Fibroblast of lung (primary cell): Measurements from ENCODE around the gene IL17REL. TPM values are rescaled to one million over a fixed set of nuclear protein-coding genes. Genes with fewer than 3 reads are reported as not detected.

ENCODE experiments used
- DNase-seq, 2 donors: peaks; one replicate each; pipeline versions ENCODE4 v3.0.0 to v3.0.0-alpha.2; 2010; ENCODE audit warnings: low read depth in 2 of 2
- H2AFZ ChIP-seq: 2 replicates; pipeline ENCODE4 v1.5.1; 2012; ENCODE audit warnings: low read length, control low read depth, inconsistent platforms
- H3K27ac ChIP-seq: 2 replicates; pipeline ENCODE4 v1.5.1; 2011; ENCODE audit warnings: low read length, control low read depth; ENCODE audit not compliant: insufficient read depth
- H3K27me3 ChIP-seq: 2 replicates; pipeline ENCODE4 v1.5.1; 2011; ENCODE audit warnings: mild to moderate bottlenecking, low read length; ENCODE audit not compliant: control insufficient read depth, insufficient read depth
- H3K36me3 ChIP-seq: 2 replicates; pipeline ENCODE4 v1.5.1; 2011; ENCODE audit warnings: low read length; ENCODE audit not compliant: control insufficient read depth, insufficient read depth
- H3K4me1 ChIP-seq: 2 replicates; pipeline ENCODE4 v1.5.1; 2011; ENCODE audit warnings: low read length; ENCODE audit not compliant: control insufficient read depth, insufficient read depth; ENCODE audit errors: extremely low read depth
- H3K4me2 ChIP-seq: 2 replicates; pipeline ENCODE4 v1.5.1; 2011; ENCODE audit warnings: low read length, control low read depth; ENCODE audit not compliant: insufficient read depth; ENCODE audit errors: extremely low read depth
- H3K4me3 ChIP-seq, 4 experiments: fragments of 200-600 bp in 1 of 4; sonication (generic) in 1 of 4; replicated peaks in 1 of 4; 2 replicates each; pipeline ENCODE4 v1.5.1; 2011 to 2016; ENCODE audit warnings: low read length in 4 of 4, low read depth in 3 of 4, mild to moderate bottlenecking in 3 of 4, control low read depth in 2 of 4, inconsistent platforms in 1 of 4, mixed read lengths in 1 of 4; ENCODE audit not compliant: insufficient read depth in 1 of 4; ENCODE audit errors: control extremely low read depth in 1 of 4
- H3K79me2 ChIP-seq: 2 replicates; pipeline ENCODE4 v1.5.1; 2012; ENCODE audit warnings: mild to moderate bottlenecking, low read length, inconsistent platforms; ENCODE audit not compliant: control insufficient read depth, insufficient read depth
- H3K9ac ChIP-seq: 2 replicates; pipeline ENCODE4 v1.5.1; 2011; ENCODE audit warnings: mild to moderate bottlenecking, low read length, control low read depth; ENCODE audit not compliant: insufficient read depth
- H3K9me3 ChIP-seq: 2 replicates; pipeline ENCODE4 v1.5.1; 2012; ENCODE audit warnings: low read depth, low read length; ENCODE audit not compliant: control insufficient read depth, insufficient read depth
- H4K20me1 ChIP-seq: 2 replicates; pipeline ENCODE4 v1.5.1; 2011; ENCODE audit warnings: low read length; ENCODE audit not compliant: control insufficient read depth, insufficient read depth; ENCODE audit errors: extremely low read depth
- EZH2 ChIP-seq: IDR thresholded peaks from 2 replicates; pipeline ENCODE4 v1.5.1; 2012; ENCODE audit warnings: low read length, control low read depth, mild to moderate bottlenecking; ENCODE audit errors: missing control alignments
- polyA plus RNA-seq, 2 donors: library from polyadenylated mRNA; depleted of rRNA in 1 of 2; stranded (reverse) in 1 of 2; unstranded in 1 of 2; fragments of >200 nt; gene quantifications; 2 replicates each; pipeline ENCODE4 v1.2.1, GENCODE V29; 2011 to 2012; ENCODE audit warnings: missing spikeins in 1 of 2
- total RNA-seq: library from RNA; depleted of rRNA; stranded (reverse); fragments of >200 nt; gene quantifications from 2 replicates; pipeline ENCODE4 v1.2.1, GENCODE V29; 2014
- TF ChIP-seq, protein P1 (sequence below), 2 donors: IDR thresholded peaks in 1 of 2; conservative IDR thresholded peaks in 1 of 2; 1 replicate in 1 of 2; 2 replicates in 1 of 2; pipeline ENCODE4 v1.5.1; 2011 to 2012; ENCODE audit warnings: low read length in 2 of 2, control low read depth in 1 of 2, inconsistent platforms in 1 of 2, low read depth in 1 of 2, mild to moderate bottlenecking in 1 of 2

IL17REL gene
- total and polyA plus RNA-seq, 2 donors (not counting 1 experiment from before 2014, with no cell fraction given): under 0.01 TPM; not detected in 1

DNA sequence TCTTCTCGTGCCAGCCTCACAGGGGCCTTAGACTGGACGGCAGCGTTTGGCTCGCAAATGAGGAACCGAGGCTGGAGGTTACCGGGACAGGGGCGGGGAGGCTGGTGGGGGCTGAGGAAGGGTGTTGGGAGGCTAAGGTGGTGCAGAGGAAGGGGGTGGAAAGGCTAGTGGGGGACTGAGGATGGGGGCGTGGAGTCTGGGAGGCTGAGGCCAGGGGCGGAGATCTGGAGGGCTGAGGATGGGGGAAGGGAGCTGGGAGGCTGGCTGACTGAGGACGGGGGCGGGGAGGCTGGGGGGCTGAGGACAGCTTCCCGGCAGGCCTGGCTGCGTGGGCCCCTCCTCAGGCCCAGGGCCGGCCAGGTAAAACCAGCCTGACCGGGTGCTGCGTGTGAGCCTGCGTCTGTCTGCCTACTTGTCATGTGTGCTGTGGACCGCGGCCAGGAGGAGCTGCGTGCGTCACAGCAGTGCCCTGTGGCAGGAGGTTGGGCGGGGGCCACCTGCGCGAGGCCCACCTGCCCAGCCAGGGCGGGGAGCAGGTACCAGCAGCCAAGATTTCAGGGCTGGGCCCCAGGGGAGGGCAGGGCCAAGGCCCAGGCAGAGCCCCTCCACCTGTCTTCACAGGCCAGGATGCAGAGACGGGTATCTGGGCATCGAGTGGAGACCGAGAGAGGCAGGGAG, 61.4 kb downstream of the IL17REL start:
- no peak overlapping the region for H3K27ac ChIP-seq
- H3K79me2 ChIP-seq: no peaks in the 10 kb centered on the region
- no peaks in the 10 kb centered on the region for H3K9me3 ChIP-seq
- H4K20me1 ChIP-seq: no peaks in the 10 kb centered on the region
- no peaks in the 10 kb centered on the region for H3K36me3 ChIP-seq
- no peaks in the 10 kb centered on the region for H3K27me3 ChIP-seq
- H3K4me3 ChIP-seq: no peak overlapping the region
- peaks cover 14% of the 10 kb centered on the region for H3K4me1 ChIP-seq
- no peak overlapping the region for H3K4me2 ChIP-seq
- DNase-seq: no peak
- H3K9ac ChIP-seq: no peak overlapping the region
- TF ChIP-seq, protein P1, sequence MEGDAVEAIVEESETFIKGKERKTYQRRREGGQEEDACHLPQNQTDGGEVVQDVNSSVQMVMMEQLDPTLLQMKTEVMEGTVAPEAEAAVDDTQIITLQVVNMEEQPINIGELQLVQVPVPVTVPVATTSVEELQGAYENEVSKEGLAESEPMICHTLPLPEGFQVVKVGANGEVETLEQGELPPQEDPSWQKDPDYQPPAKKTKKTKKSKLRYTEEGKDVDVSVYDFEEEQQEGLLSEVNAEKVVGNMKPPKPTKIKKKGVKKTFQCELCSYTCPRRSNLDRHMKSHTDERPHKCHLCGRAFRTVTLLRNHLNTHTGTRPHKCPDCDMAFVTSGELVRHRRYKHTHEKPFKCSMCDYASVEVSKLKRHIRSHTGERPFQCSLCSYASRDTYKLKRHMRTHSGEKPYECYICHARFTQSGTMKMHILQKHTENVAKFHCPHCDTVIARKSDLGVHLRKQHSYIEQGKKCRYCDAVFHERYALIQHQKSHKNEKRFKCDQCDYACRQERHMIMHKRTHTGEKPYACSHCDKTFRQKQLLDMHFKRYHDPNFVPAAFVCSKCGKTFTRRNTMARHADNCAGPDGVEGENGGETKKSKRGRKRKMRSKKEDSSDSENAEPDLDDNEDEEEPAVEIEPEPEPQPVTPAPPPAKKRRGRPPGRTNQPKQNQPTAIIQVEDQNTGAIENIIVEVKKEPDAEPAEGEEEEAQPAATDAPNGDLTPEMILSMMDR (conservative IDR thresholded peaks at IDR 0.05 in 1 of 2, IDR thresholded peaks at IDR 0.05 in 1 of 2; ENCODE audit: low read depth in 1 of 2, low read length in 2 of 2): no peak
- no peak for TF ChIP-seq EZH2
- H2AFZ ChIP-seq: no peak overlapping the region

DNA sequence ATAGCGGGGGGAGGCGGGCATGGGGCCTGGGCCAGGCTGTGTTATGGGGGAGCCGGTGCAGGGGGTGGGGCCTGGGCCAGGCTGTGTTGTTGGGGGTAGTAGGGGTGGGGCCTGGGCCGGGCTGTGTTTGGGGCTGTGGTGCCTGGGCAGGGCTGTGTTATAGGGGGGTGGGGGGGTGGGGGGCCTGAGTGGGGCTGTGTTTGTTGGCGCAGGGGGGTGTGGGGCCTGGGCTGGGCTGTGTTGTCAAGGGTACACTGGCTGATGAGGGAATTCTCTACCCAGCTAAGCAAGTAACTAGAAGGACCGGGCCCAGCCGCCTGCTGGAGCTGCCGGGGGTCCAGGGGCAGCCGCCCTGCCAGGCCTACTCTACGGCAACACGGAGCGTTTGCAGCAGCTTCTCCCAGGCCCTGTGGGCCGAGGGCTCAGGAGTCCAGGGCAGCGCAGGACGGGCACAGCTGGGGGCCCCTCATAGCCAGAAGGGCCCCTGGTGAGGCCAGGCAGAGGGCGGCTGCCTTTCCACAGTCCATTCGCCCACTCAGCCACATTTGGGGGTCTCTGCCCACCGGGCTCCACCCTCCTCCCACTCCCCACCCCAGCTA, 62.1 kb downstream of the IL17REL start:
- Histone ChIP-seq H3K9me3 (no peaks in the 10 kb centered on the region), H3K36me3 (no peaks in the 10 kb centered on the region), H3K4me3 (no peak overlapping the region), H3K4me1 (peaks cover 14% of the 10 kb centered on the region), H3K27ac (no peak overlapping the region), H2AFZ (no peak overlapping the region), H3K9ac (no peak overlapping the region), H3K4me2 (no peak overlapping the region), H4K20me1 (no peaks in the 10 kb centered on the region), H3K79me2 (no peaks in the 10 kb centered on the region), H3K27me3 (no peaks in the 10 kb centered on the region)
- TF ChIP-seq EZH2: no peak
- TF ChIP-seq, protein P1 (conservative IDR thresholded peaks at IDR 0.05 in 1 of 2, IDR thresholded peaks at IDR 0.05 in 1 of 2; ENCODE audit: low read depth in 1 of 2, low read length in 2 of 2): no peak
- DNase-seq: no peak

DNA sequence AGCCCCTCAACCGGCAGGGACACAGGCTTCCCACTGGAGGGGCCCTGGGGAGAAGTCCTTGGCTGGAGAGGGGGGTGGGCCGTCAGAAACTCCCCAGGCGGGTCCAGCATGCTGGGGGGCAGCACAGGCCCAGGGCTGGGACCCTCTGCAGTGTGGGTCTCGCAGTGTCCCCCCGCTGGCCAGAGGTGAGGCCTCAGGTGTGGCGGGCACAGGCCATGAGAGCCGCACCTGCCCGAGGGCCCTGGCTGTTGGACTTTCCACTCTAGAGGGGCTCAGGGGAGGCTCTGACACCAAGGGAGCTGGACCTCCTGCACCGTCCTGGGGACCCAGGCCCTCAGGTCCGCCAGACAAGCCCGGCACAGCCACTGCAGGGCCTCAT, 62.7 kb downstream of the IL17REL start:
- no peaks in the 10 kb centered on the region for H3K27me3 ChIP-seq
- H3K79me2 ChIP-seq: no peaks in the 10 kb centered on the region
- no peak overlapping the region for H3K9ac ChIP-seq
- no peak for DNase-seq
- H3K4me3 ChIP-seq: no peak overlapping the region
- H3K9me3 ChIP-seq: no peaks in the 10 kb centered on the region
- H3K4me1 ChIP-seq: peaks cover 14% of the 10 kb centered on the region
- no peak overlapping the region for H3K4me2 ChIP-seq
- no peak overlapping the region for H2AFZ ChIP-seq
- no peak overlapping the region for H3K27ac ChIP-seq
- TF ChIP-seq, protein P1 (conservative IDR thresholded peaks at IDR 0.05 in 1 of 2, IDR thresholded peaks at IDR 0.05 in 1 of 2; ENCODE audit: low read depth in 1 of 2, low read length in 2 of 2): no peak
- TF ChIP-seq EZH2: no peak
- no peaks in the 10 kb centered on the region for H4K20me1 ChIP-seq
- H3K36me3 ChIP-seq: no peaks in the 10 kb centered on the region
